SH-SY5Y (cell line): ENCODE data around the gene CCDC68.

ENCODE experiments used
- GATA2 ChIP-seq: IDR thresholded peaks from 2 replicates; pipeline ENCODE4 v1.6.1; 2011; ENCODE audit warnings: mild to moderate bottlenecking, low read depth, low read length
- GATA3 ChIP-seq: IDR thresholded peaks from 2 replicates; pipeline ENCODE4 v1.6.1; 2011; ENCODE audit warnings: low read depth, mild to moderate bottlenecking, low read length, moderate library complexity

- TF ChIP-seq GATA2: no peak
- TF ChIP-seq GATA3: no peak
These were observed 42.8 kb downstream of the CCDC68 start for GRCh38 chr18:54916507-54916906.
